ENCODE data around the gene CARMIL1. TPM values are rescaled to one million over a fixed set of nuclear protein-coding genes. Genes with fewer than 3 reads are reported as not detected.

The CARMIL1 gene
- total RNA-seq, 4 donors from 2014 or later, result 13.6 to 33.2 (median 22.2) TPM

DNA sequence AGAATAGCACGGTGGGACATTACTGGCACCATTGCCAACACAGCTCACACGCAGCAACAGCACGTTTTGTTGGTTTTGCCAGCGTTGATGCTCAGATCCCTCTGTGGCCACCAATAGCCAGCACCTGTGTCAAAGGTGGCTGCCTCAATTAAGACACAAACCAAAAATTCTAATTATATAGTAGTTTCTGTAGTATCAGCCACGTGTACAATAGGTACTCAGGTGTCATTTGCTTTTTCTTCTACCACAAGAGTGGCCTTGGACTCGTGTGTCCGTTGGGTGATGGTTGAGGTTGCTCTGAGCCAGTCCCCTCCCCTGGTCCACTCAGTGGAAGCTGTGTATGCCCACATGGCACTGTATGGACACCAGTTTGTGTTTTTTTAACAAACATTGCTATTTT lies 105.1 kb downstream of the CARMIL1 start:
- Histone ChIP-seq H3K36me3 (no peaks in the 10 kb centered on the region), H3K27me3 (no peaks in the 10 kb centered on the region), H3K9me3 (no peaks in the 10 kb centered on the region), H3K27ac (no peak overlapping the region), H3K4me1 (peaks cover 9% of the 10 kb centered on the region), H3K4me3 (no peak overlapping the region)
- 92% methylated on average over 7 of the region's 7 CpGs for WGBS
- TF ChIP-seq, protein P1, sequence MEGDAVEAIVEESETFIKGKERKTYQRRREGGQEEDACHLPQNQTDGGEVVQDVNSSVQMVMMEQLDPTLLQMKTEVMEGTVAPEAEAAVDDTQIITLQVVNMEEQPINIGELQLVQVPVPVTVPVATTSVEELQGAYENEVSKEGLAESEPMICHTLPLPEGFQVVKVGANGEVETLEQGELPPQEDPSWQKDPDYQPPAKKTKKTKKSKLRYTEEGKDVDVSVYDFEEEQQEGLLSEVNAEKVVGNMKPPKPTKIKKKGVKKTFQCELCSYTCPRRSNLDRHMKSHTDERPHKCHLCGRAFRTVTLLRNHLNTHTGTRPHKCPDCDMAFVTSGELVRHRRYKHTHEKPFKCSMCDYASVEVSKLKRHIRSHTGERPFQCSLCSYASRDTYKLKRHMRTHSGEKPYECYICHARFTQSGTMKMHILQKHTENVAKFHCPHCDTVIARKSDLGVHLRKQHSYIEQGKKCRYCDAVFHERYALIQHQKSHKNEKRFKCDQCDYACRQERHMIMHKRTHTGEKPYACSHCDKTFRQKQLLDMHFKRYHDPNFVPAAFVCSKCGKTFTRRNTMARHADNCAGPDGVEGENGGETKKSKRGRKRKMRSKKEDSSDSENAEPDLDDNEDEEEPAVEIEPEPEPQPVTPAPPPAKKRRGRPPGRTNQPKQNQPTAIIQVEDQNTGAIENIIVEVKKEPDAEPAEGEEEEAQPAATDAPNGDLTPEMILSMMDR (IDR thresholded peaks at IDR 0.05), result no peak
- no peak for TF ChIP-seq POLR2A (IDR thresholded peaks at IDR 0.05)
- no peak for TF ChIP-seq EP300 (IDR thresholded peaks at IDR 0.05)
- no peak for TF ChIP-seq POLR2AphosphoS5 (IDR thresholded peaks at IDR 0.05)
- no peak for DNase-seq (ENCODE audit: low spot score in 2 of 2)

DNA sequence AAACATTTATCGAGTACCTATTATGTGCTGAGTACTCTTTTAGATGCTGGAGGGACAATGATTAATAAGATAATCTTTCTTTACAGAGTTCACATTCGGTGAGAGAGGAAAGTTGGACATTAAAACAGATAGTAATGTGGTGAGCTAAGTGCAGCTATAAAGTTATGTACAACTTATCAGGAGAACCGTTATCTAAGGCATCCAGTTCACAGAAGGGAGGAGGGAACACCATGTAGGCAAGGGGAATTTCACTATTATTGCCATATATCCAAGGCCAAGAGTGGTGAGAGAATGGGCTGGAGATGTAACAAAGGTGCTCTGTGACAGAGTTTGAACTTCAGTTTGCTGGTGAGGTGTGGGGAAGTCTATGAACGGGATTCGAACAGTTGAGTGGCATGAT lies 105.8 kb downstream of the CARMIL1 start:
- H3K27ac ChIP-seq, result no peak overlapping the region
- H3K36me3 ChIP-seq, result no peaks in the 10 kb centered on the region
- peaks cover 16% of the 10 kb centered on the region for H3K4me1 ChIP-seq
- TF ChIP-seq, protein P1 (IDR thresholded peaks at IDR 0.05), result no peak
- TF ChIP-seq POLR2A (IDR thresholded peaks at IDR 0.05), result no peak
- no peak for DNase-seq (ENCODE audit: low spot score in 2 of 2)
- H3K27me3 ChIP-seq, result no peaks in the 10 kb centered on the region
- 84% methylated on average over 5 of the region's 5 CpGs for WGBS
- H3K4me3 ChIP-seq, result no peak overlapping the region
- H3K9me3 ChIP-seq, result no peaks in the 10 kb centered on the region

DNA sequence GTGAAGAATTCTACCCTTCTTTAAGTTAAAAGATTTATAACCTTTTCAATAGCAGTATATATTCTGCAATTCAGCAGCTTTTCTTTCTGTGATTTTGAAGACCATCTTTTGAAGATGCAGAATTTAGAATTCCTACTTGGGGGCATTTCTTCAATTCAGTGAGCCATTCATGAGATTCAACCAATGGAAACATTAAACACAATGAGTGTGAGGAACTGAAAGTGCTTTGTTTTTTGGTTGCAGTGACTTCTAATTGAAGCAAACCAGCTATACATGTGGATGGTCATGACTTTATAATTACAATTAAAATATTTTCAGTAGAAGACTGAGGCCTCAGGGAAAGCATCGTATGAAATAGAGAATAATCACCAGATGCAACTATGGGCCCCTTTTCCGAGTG lies 108.3 kb downstream of the CARMIL1 start:
- H3K27me3 ChIP-seq, result no peaks in the 10 kb centered on the region
- H3K9me3 ChIP-seq, result no peaks in the 10 kb centered on the region
- no peaks in the 10 kb centered on the region for H3K36me3 ChIP-seq
- H3K4me3 ChIP-seq, result no peak overlapping the region
- H3K4me1 ChIP-seq, result peaks cover 22% of the 10 kb centered on the region
- H3K27ac ChIP-seq, result no peak overlapping the region
- no peak for DNase-seq (ENCODE audit: low spot score in 2 of 2)
- 85% methylated on average over 2 of the region's 2 CpGs for WGBS
- TF ChIP-seq POLR2A (IDR thresholded peaks at IDR 0.05) (no peak), POLR2AphosphoS5 (IDR thresholded peaks at IDR 0.05) (no peak), EP300 (IDR thresholded peaks at IDR 0.05) (no peak)
- TF ChIP-seq, protein P1 (IDR thresholded peaks at IDR 0.05), result no peak

DNA sequence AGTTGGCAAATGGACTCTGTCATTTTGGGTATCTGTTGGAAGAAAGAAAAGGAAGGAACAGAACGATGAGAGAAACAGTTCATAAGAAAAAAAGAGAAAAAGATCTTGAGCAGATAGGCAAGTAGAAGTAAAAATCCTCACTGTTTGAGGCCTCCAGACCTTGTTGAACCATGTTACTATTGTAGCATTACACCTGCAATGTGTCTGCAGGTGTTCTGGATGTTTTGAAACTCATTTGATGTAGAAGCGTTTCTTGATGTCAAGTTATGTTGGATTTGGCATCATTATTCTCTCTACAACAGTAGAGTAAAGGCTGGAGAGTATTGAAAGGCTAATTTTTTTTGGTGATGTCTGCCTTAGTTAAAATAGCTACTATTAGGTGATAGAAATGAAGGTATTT lies 108.7 kb downstream of the CARMIL1 start:
- Histone ChIP-seq H3K9me3 (no peaks in the 10 kb centered on the region), H3K4me3 (no peak overlapping the region), H3K27me3 (no peaks in the 10 kb centered on the region), H3K36me3 (no peaks in the 10 kb centered on the region), H3K4me1 (peaks cover 23% of the 10 kb centered on the region), H3K27ac (no peak overlapping the region)
- 66% methylated on average over 2 of the region's 2 CpGs for WGBS
- DNase-seq (ENCODE audit: low spot score in 2 of 2), result no peak
- no peak for TF ChIP-seq POLR2AphosphoS5 (IDR thresholded peaks at IDR 0.05)
- TF ChIP-seq EP300 (IDR thresholded peaks at IDR 0.05), result no peak
- TF ChIP-seq, protein P1 (IDR thresholded peaks at IDR 0.05), result no peak
- no peak for TF ChIP-seq POLR2A (IDR thresholded peaks at IDR 0.05)

DNA sequence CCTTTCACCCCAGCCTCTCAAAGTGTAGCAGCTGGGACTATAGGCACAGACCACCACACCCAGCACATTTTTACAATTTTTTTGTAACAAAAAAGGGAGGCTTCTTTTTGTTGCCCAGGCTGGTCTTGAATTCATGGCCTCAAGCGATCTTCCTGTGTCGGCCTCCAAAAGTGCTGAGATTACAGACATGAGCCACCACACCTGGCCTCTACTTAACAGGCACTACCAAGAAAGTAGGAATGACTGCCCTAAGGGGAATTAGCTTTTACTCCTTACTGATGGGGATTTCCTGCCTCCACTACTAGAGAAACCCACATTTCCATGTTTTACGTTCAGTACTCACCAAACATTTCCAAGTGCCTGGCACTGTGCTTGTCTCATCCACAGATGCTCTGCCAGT lies 109.6 kb downstream of the CARMIL1 start:
- DNase-seq (ENCODE audit: low spot score in 2 of 2), result no peak
- H3K27me3 ChIP-seq, result no peaks in the 10 kb centered on the region
- peaks cover 23% of the 10 kb centered on the region for H3K4me1 ChIP-seq
- no peaks in the 10 kb centered on the region for H3K36me3 ChIP-seq
- 44% methylated on average over 3 of the region's 3 CpGs for WGBS
- no peaks in the 10 kb centered on the region for H3K9me3 ChIP-seq
- TF ChIP-seq POLR2A (IDR thresholded peaks at IDR 0.05) (no peak), EP300 (IDR thresholded peaks at IDR 0.05) (no peak), POLR2AphosphoS5 (IDR thresholded peaks at IDR 0.05) (no peak)
- TF ChIP-seq, protein P1 (IDR thresholded peaks at IDR 0.05), result no peak
- no peak overlapping the region for H3K27ac ChIP-seq
- H3K4me3 ChIP-seq, result no peak overlapping the region

All from suprapubic skin (tissue), 4 donors.